ENCODE measurements around the gene RBP3. TPM values are rescaled to one million over a fixed set of nuclear protein-coding genes. Genes with fewer than 3 reads are reported as not detected.

Gene RBP3
- total RNA-seq, 1 experiment from 2014 or later: not detected

GRCh38 chr10:47325303-47326291 is 22.6 kb upstream of the RBP3 start:
- no peak overlapping the region for H4K5ac ChIP-seq (ENCODE audit: insufficient read length, low read depth, low read length)
- H4K8ac ChIP-seq (replicated peaks; ENCODE audit: insufficient read length, low read depth, low read length): no peak overlapping the region
- H3K36me3 Mint-ChIP-seq (ENCODE audit: insufficient read depth in 1 of 3, low read depth in 3 of 3): no peaks in the 10 kb centered on the region
- H3K4me3 Mint-ChIP-seq: no peak overlapping the region
- no peak overlapping the region for H3K56ac ChIP-seq (ENCODE audit: insufficient read length, low read depth, low read length)
- no peak overlapping the region; the same call in 1 of the 2 replicates for H3K14ac ChIP-seq (ENCODE audit: insufficient read depth, low read length)
- no peaks in the 10 kb centered on the region for H3K79me1 ChIP-seq (ENCODE audit: insufficient read depth, low read depth, low read length, poor library complexity, severe bottlenecking)
- H3K79me2 ChIP-seq (ENCODE audit: insufficient read depth, low read length): no peaks in the 10 kb centered on the region
- H3K9me3 ChIP-seq (ENCODE audit: control insufficient read depth, low read depth, low read length): no peaks in the 10 kb centered on the region
- peaks cover 0 to 2% of the 10 kb centered on the region in 2 experiments; a peak in 2 of 5 replicates for H3K9me3 Mint-ChIP-seq
- H3K27me3 Mint-ChIP-seq (ENCODE audit: low read depth): peaks cover 5% of the 10 kb centered on the region; the same call in 1 of the 2 replicates
- H4K20me1 ChIP-seq (ENCODE audit: control insufficient read depth, insufficient read depth, insufficient read length): no peaks in the 10 kb centered on the region
- no peaks in the 10 kb centered on the region for H3K23me2 ChIP-seq (ENCODE audit: insufficient read length, low read depth, low read length, poor library complexity, severe bottlenecking)
- no peak overlapping the region for H4K91ac ChIP-seq (ENCODE audit: insufficient read length, low read depth, low read length)
- no peak overlapping the region for H3K27ac ChIP-seq (ENCODE audit: insufficient read length, low read depth, low read length)
- H3K27ac Mint-ChIP-seq: no peak overlapping the region
- no peak overlapping the region for H3K23ac ChIP-seq (ENCODE audit: insufficient read length, low read depth, low read length)
- H3K4me2 ChIP-seq (ENCODE audit: insufficient read depth, insufficient read length, low read length): no peak overlapping the region
- no peak overlapping the region for H2BK12ac ChIP-seq (ENCODE audit: insufficient read length, low read depth, low read length)
- H2BK5ac ChIP-seq (ENCODE audit: insufficient read length, low read length): no peak overlapping the region
- no peaks in the 10 kb centered on the region for H3K27me3 ChIP-seq (ENCODE audit: insufficient read depth, low read length)
- TF ChIP-seq CTCF (conservative IDR thresholded peaks at IDR 0.05): no peak
- H3K18ac ChIP-seq (ENCODE audit: insufficient read length, low read depth, low read length): no peak overlapping the region
- no peak overlapping the region for H3K4ac ChIP-seq (ENCODE audit: low read depth, low read length)
- no peak overlapping the region for H3K9ac ChIP-seq (ENCODE audit: extremely low read depth, insufficient read length, low read length)
- H2BK15ac ChIP-seq (ENCODE audit: low read depth, low read length): no peak overlapping the region
- H3K4me1 ChIP-seq (ENCODE audit: insufficient read depth, low read length): no peaks in the 10 kb centered on the region
- H2BK20ac ChIP-seq (ENCODE audit: low read depth, low read length, poor library complexity, severe bottlenecking): no peak overlapping the region
- no peak for DNase-seq
- no peak overlapping the region for H3T11ph ChIP-seq (ENCODE audit: low read length)
- no peak overlapping the region for H2AFZ ChIP-seq (ENCODE audit: low read length)
- no peak overlapping the region for H2BK120ac ChIP-seq (ENCODE audit: low read depth, low read length, poor library complexity, severe bottlenecking)
- H2AK5ac ChIP-seq (ENCODE audit: insufficient read length, low read length): no peak overlapping the region
- no CpG with 5 or more reads among the region's 30 CpGs for WGBS (ENCODE audit: extremely low coverage, insufficient read length, low lambda C conversion rate)
- no peaks in the 10 kb centered on the region for H3K4me1 Mint-ChIP-seq
